MM.1S (cell line): ENCODE data around the gene CLIP4.
A peak's percentile ranks its signal among the peaks of the same experiment; 100 is the strongest.

Experiments used
- DNase-seq: peaks from one replicate; pipeline ENCODE4 v3.0.0-alpha.2; 2015
- H2AFZ ChIP-seq: fragments of 300-600 bp; sonication (generic); 2 replicates; pipeline ENCODE4 v1.6.0; 2016; ENCODE audit warnings: antibody characterized with exemption, low read length
- H3F3A ChIP-seq: fragments of 300-600 bp; sonication (generic); 2 replicates; pipeline ENCODE4 v1.6.1; 2016; ENCODE audit warnings: mild to moderate bottlenecking, antibody characterized with exemption, low read length, moderate library complexity, mixed read lengths; ENCODE audit not compliant: insufficient read depth
- H3K27ac ChIP-seq: fragments of 300-600 bp; sonication (generic); 2 replicates; pipeline ENCODE4 v1.5.1; 2016; ENCODE audit warnings: mild to moderate bottlenecking, low read length
- H3K27me3 ChIP-seq: fragments of 300-600 bp; sonication (generic); replicated peaks from 2 replicates; pipeline ENCODE4 v1.6.0; 2016; ENCODE audit warnings: low read length; ENCODE audit not compliant: insufficient read depth
- H3K36me3 ChIP-seq: fragments of 300-600 bp; sonication (generic); replicated peaks from 2 replicates; pipeline ENCODE4 v1.6.1; 2016; ENCODE audit warnings: mild to moderate bottlenecking, low read length, mixed read lengths; ENCODE audit not compliant: insufficient read depth
- H3K4me1 ChIP-seq: fragments of 300-600 bp; sonication (generic); 2 replicates; pipeline ENCODE4 v1.6.1; 2016; ENCODE audit warnings: low read length, mixed read lengths
- H3K4me2 ChIP-seq: fragments of 300-600 bp; sonication (generic); 2 replicates; pipeline ENCODE4 v1.6.0; 2016; ENCODE audit warnings: low read depth, low read length
- H3K4me3 ChIP-seq: fragments of 300-600 bp; sonication (generic); 2 replicates; pipeline ENCODE4 v1.5.1; 2016; ENCODE audit warnings: low read length, mixed read lengths
- H3K79me2 ChIP-seq: fragments of 300-600 bp; sonication (generic); 2 replicates; pipeline ENCODE4 v1.6.1; 2016; ENCODE audit warnings: mixed run types, low read length, mixed read lengths
- H3K9ac ChIP-seq: fragments of 300-600 bp; sonication (generic); 2 replicates; pipeline ENCODE4 v1.6.1; 2016; ENCODE audit warnings: low read length, mixed read lengths
- H3K9me2 ChIP-seq: fragments of 300-600 bp; sonication (generic); replicated peaks from 2 replicates; pipeline ENCODE4 v1.6.1; 2016; ENCODE audit warnings: mild to moderate bottlenecking, low read length, mixed read lengths; ENCODE audit not compliant: insufficient read depth
- H3K9me3 ChIP-seq: fragments of 300-600 bp; sonication (generic); replicated peaks from 2 replicates; pipeline ENCODE4 v1.6.1; 2016; ENCODE audit warnings: mild to moderate bottlenecking, low read length, mixed read lengths; ENCODE audit not compliant: insufficient read depth
- H4K20me1 ChIP-seq: fragments of 300-600 bp; sonication (generic); 2 replicates; pipeline ENCODE4 v1.6.1; 2016; ENCODE audit warnings: mild to moderate bottlenecking, low read length, moderate library complexity, mixed read lengths; ENCODE audit not compliant: insufficient read depth
- CTCF ChIP-seq: fragments of 300-600 bp; sonication (generic); IDR thresholded peaks from 2 replicates; pipeline ENCODE4 v1.5.1; 2016; ENCODE audit warnings: antibody characterized with exemption, low read length, mixed read lengths
- EZH2 ChIP-seq: fragments of 300-600 bp; sonication (generic); optimal IDR thresholded peaks from 2 replicates; pipeline ENCODE3; 2017; ENCODE audit warnings: low read depth, mild to moderate bottlenecking, antibody characterized with exemption, low read length, mixed read lengths
- EZH2phosphoT487 ChIP-seq: fragments of 300-600 bp; sonication (generic); IDR thresholded peaks from 2 replicates; pipeline ENCODE4 v1.6.1; 2018; ENCODE audit warnings: antibody characterized with exemption, low read length

CLIP4 gene

DNA sequence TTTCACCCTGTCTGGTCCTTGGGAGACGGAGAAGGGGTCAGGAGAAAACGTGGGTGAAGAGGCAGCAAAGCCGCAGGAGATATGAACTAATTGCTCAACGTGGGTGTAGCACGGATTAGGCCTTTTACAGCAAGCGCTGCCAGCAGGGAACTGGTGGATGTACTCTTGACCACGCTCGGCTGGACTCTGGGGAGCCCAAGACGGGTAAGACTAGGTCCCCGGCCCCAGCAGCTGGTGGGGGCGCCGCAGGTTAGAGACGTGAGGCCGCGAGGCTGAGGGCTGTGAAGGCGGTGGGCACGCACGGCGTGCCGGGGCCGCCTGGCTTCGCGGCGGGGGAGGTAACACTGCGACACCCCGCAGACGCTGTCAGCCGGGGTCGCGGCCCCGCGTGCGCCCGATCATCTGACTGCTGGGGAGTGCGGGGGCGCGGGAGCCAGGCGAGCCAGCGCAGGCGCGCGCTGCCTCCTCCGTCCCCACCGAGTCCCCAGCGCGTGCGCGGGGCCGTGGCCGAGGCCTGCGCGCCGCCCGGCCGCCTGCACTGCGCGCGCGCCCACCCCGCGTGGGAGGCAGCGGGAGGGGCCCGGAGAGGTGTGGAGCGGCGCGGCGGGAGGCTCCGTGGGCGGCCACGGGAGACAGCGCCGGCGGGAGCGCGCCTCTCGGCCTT is at the start of gene CLIP4:
TSS of gene CLIP4 (plus strand) at position 470 of the 664 bp plus-strand sequence. CDS start 5,974 bp downstream, outside the sequence.
- Histone ChIP-seq H3K4me1 (peaks cover 11% of the 10 kb centered on the region), H3K36me3 (no peaks in the 10 kb centered on the region), H3F3A (peaks cover 8% of the 10 kb centered on the region; the same call in 1 of the 2 replicates), H3K4me3 (peak within 1 kb of the TSS; percentile 69), H4K20me1 (no peaks in the 10 kb centered on the region), H3K9ac (peak within 1 kb of the TSS; percentile 63), H3K9me2 (no peaks in the 10 kb centered on the region), H3K27me3 (no peaks in the 10 kb centered on the region), H3K4me2 (peak within 1 kb of the TSS; percentile 92), H2AFZ (peak within 1 kb of the TSS; percentile 73), H3K79me2 (no peaks in the 10 kb centered on the region), H3K27ac (peak within 1 kb of the TSS; percentile 37; the same call in 1 of the 2 replicates), H3K9me3 (no peaks in the 10 kb centered on the region)
- TF ChIP-seq EZH2 (no peak), EZH2phosphoT487 (no peak), CTCF (no peak)
- DNase-seq, result no peak

DNA sequence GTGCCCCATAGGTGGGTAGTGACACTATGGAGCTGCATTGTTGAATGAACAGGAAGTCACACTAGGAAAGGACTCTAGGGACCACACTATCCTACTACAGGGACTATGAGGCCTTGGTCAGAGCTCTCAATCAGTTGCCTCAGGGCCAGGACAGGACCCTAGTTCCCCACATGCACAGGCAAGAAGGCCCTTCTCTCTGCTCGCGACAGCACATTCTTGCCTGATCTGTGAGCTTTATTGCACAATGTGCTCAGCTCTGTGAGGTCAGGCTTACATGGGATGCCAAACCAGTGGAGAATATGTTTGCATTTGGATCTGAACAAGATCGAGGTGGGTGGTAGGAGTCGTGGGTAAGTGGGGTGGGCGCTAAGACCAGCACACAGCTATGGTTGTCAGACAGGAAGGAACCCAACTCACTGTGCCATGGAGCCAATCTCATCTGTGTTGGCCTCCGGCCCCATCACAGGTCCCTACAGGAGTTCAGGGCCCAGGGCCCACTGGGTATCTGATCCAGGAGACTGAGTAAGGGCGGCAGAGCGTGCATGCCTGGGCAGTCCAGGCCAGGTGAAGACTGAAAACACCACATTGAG is 48.8 kb upstream of the CLIP4 start:
- Histone ChIP-seq H3K9me2 (no peaks in the 10 kb centered on the region), H2AFZ (no peak overlapping the region), H4K20me1 (no peaks in the 10 kb centered on the region), H3K9me3 (no peaks in the 10 kb centered on the region), H3K9ac (no peak overlapping the region), H3K36me3 (no peaks in the 10 kb centered on the region), H3K4me3 (no peak overlapping the region), H3K4me1 (no peaks in the 10 kb centered on the region), H3K4me2 (no peak overlapping the region), H3F3A (no peaks in the 10 kb centered on the region), H3K79me2 (no peaks in the 10 kb centered on the region), H3K27me3 (no peaks in the 10 kb centered on the region), H3K27ac (no peak overlapping the region)
- TF ChIP-seq CTCF, result no peak
- no peak for TF ChIP-seq EZH2
- no peak for TF ChIP-seq EZH2phosphoT487
- DNase-seq, result no peak

DNA sequence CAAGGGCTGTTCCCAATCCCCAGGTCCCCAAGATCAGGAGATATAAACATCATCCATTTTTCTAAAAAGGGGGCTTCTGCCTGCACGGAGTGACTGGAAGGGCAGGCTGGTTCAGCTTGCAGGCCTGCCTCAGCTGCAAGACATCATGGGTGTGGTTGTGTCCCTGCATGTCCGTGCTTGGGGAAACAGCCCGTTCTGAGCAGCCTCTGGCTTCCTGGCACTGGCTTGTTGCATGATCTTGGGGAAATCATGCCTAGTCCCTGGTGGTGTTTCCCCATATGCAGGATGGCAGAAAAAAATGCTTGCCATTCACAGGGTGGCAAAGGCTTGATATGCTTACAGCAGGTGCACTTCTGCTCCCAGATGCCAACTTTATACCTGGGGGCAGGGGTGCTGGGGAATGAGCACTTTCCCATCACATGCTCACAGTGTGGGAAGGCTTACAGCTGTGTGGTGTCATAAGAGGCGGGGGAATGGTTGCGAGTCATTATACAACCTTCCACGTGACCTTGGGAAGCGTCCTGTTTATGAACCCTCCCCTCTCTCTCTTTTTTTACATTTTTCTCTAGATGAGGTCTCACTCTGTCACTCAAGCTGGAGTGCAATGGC is 48.1 kb upstream of the CLIP4 start:
- Histone ChIP-seq H3K9ac (no peak overlapping the region), H3K9me2 (no peaks in the 10 kb centered on the region), H3F3A (no peaks in the 10 kb centered on the region), H3K36me3 (no peaks in the 10 kb centered on the region), H3K79me2 (no peaks in the 10 kb centered on the region), H3K27ac (no peak overlapping the region), H4K20me1 (no peaks in the 10 kb centered on the region), H3K4me1 (no peaks in the 10 kb centered on the region), H3K9me3 (no peaks in the 10 kb centered on the region), H3K4me3 (no peak overlapping the region), H3K27me3 (no peaks in the 10 kb centered on the region), H3K4me2 (no peak overlapping the region), H2AFZ (no peak overlapping the region)
- no peak for TF ChIP-seq EZH2phosphoT487
- TF ChIP-seq CTCF, result no peak
- no peak for TF ChIP-seq EZH2
- DNase-seq, result no peak
